Adipocyte (in vitro differentiated cells): Measurements from ENCODE around the gene ABCC11.

Experiments
- DNase-seq: peaks from one replicate; pipeline ENCODE4 v3.0.0-alpha.2; 2015; ENCODE audit warnings: low read depth
- H3K27me3 ChIP-seq: replicated peaks from 2 replicates; pipeline ENCODE4 v1.7.0; 2013; ENCODE audit warnings: mild to moderate bottlenecking, low read length, moderate library complexity; ENCODE audit not compliant: control insufficient read depth, insufficient read depth
- H3K36me3 ChIP-seq: 2 replicates; pipeline ENCODE4 v1.7.0; 2013; ENCODE audit warnings: low read length, mild to moderate bottlenecking, moderate library complexity; ENCODE audit not compliant: control insufficient read depth, insufficient read depth, severe bottlenecking
- H3K4me1 ChIP-seq: 2 replicates; pipeline ENCODE4 v1.7.0; 2013; ENCODE audit warnings: mild to moderate bottlenecking, low read length, moderate library complexity; ENCODE audit not compliant: control insufficient read depth, insufficient read depth
- H3K4me3 ChIP-seq: 2 replicates; pipeline ENCODE4 v1.7.0; 2013; ENCODE audit warnings: mild to moderate bottlenecking, low read length, moderate library complexity
- H3K9ac ChIP-seq: 2 replicates; pipeline ENCODE4 v1.7.0; 2013; ENCODE audit warnings: mild to moderate bottlenecking, low read length, moderate library complexity
- H3K9me3 ChIP-seq: 2 replicates; pipeline ENCODE4 v1.7.0; 2013; ENCODE audit warnings: mild to moderate bottlenecking, low read length, moderate library complexity; ENCODE audit not compliant: control insufficient read depth

ABCC11 gene

GRCh38 chr16:48157794-48158193 is 89.5 kb downstream of the ABCC11 start:
- Histone ChIP-seq H3K36me3 (no peaks in the 10 kb centered on the region), H3K27me3 (peaks cover 7% of the 10 kb centered on the region), H3K9ac (no peak overlapping the region), H3K4me3 (no peak overlapping the region), H3K4me1 (peaks cover 3% of the 10 kb centered on the region), H3K9me3 (no peaks in the 10 kb centered on the region)
- no peak for DNase-seq

GRCh38 chr16:48157302-48157701 is 90.0 kb downstream of the ABCC11 start:
- no peak overlapping the region for H3K4me3 ChIP-seq
- H3K9me3 ChIP-seq: no peaks in the 10 kb centered on the region

GRCh38 chr16:48156790-48157209 is 90.5 kb downstream of the ABCC11 start:
- peak; percentile 92 for DNase-seq
- Histone ChIP-seq H3K36me3 (no peaks in the 10 kb centered on the region), H3K9me3 (no peaks in the 10 kb centered on the region), H3K9ac (no peak overlapping the region), H3K4me3 (peak overlapping the region; percentile 49), H3K27me3 (peaks cover 7% of the 10 kb centered on the region), H3K4me1 (peaks cover 3% of the 10 kb centered on the region)

More at GRCh38 chr16:48157302-48157701, 90.0 kb downstream of the ABCC11 start:
- no peak overlapping the region for H3K9ac ChIP-seq
- peaks cover 3% of the 10 kb centered on the region for H3K4me1 ChIP-seq
- H3K27me3 ChIP-seq: peaks cover 7% of the 10 kb centered on the region
- no peaks in the 10 kb centered on the region for H3K36me3 ChIP-seq
- DNase-seq: no peak

GRCh38 chr16:48155926-48156789 is 91.2 kb downstream of the ABCC11 start, which contains the start of gene ABCC12:
TSS of gene ABCC12 (minus strand) at chr16:48155993. CDS start at chr16:48146424, 9,569 bp downstream.
- Histone ChIP-seq H3K4me1 (peaks cover 3% of the 10 kb centered on the region), H3K4me3 (peak within 1 kb of the TSS; percentile 49), H3K9ac (no peak within 1 kb of the TSS), H3K36me3 (no peaks in the 10 kb centered on the region), H3K9me3 (no peaks in the 10 kb centered on the region), H3K27me3 (peaks cover 7% of the 10 kb centered on the region)
- DNase-seq: no peak

- H3K27me3 ChIP-seq: peaks cover 7% of the 10 kb centered on the region
- DNase-seq: no peak
- H3K9me3 ChIP-seq: peaks cover 10% of the 10 kb centered on the region
- no peak overlapping the region for H3K9ac ChIP-seq
- H3K4me3 ChIP-seq: no peak overlapping the region
- no peaks in the 10 kb centered on the region for H3K36me3 ChIP-seq
- peaks cover 3% of the 10 kb centered on the region for H3K4me1 ChIP-seq
These were observed 93.6 kb downstream of the ABCC11 start for GRCh38 chr16:48153774-48154173.

DNA sequence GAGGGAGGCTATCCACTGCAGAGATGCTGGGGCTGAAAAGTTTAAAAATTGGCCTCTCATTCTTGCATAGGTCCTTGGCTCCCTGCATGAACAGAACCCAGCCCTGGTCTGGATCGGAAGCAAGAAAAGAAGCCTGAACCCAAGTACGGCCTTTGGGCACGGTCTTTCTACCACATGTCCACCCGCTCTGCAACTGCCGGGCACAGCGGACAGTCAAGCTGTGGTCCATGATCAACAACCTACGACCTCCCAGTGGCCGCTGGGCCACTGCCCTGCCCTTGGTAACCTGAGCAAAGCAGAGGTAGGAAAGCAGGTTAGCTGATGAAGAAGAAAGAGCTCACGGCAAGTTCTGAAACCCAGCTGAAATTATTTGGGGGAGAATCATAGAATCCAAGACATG is 95.1 kb downstream of the ABCC11 start:
- no peak overlapping the region for H3K4me3 ChIP-seq
- no peaks in the 10 kb centered on the region for H3K36me3 ChIP-seq
- peaks cover 3% of the 10 kb centered on the region for H3K4me1 ChIP-seq
- no peak for DNase-seq
- peaks cover 7% of the 10 kb centered on the region for H3K27me3 ChIP-seq
- peaks cover 10% of the 10 kb centered on the region for H3K9me3 ChIP-seq
- no peak overlapping the region for H3K9ac ChIP-seq

- Histone ChIP-seq H3K9me3 (peaks cover 10% of the 10 kb centered on the region), H3K27me3 (peaks cover 3% of the 10 kb centered on the region), H3K4me1 (no peaks in the 10 kb centered on the region), H3K9ac (no peak overlapping the region), H3K4me3 (no peak overlapping the region), H3K36me3 (no peaks in the 10 kb centered on the region)
- no peak for DNase-seq
These were observed 96.6 kb downstream of the ABCC11 start for GRCh38 chr16:48150707-48151106.

- Histone ChIP-seq H3K9ac (no peak overlapping the region), H3K36me3 (no peaks in the 10 kb centered on the region), H3K27me3 (no peaks in the 10 kb centered on the region), H3K4me1 (no peaks in the 10 kb centered on the region), H3K4me3 (no peak overlapping the region), H3K9me3 (peaks cover 10% of the 10 kb centered on the region)
- no peak for DNase-seq
These were observed 100.6 kb downstream of the ABCC11 start for GRCh38 chr16:48146710-48147109.

DNA sequence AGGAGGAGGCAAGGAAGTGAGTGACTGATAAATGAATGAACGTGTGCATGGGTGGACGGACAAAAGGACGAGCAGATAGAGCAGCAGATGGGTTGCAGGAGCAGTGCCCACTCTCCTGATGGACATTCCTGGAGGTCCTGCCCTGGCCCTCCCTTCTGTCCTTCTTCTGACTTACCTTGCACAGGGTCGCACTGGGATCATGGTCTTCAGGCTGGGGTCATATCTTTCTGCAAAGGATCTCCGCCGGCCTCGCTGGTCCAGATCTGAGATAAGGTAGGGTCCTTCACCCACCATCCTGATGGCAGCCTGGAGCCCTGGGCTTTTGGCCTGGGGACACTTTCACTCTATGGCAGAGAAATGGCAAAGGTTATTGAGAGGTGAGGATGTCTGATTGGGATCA is 101.2 kb downstream of the ABCC11 start:
- no peak overlapping the region for H3K4me3 ChIP-seq
- H3K27me3 ChIP-seq: no peaks in the 10 kb centered on the region
- H3K9me3 ChIP-seq: peaks cover 10% of the 10 kb centered on the region
- H3K9ac ChIP-seq: no peak overlapping the region
- H3K36me3 ChIP-seq: no peaks in the 10 kb centered on the region
- DNase-seq: no peak
- no peaks in the 10 kb centered on the region for H3K4me1 ChIP-seq

GRCh38 chr16:48143812-48144368 is 103.4 kb downstream of the ABCC11 start:
- Histone ChIP-seq H3K9ac (no peak overlapping the region), H3K36me3 (no peaks in the 10 kb centered on the region), H3K27me3 (no peaks in the 10 kb centered on the region), H3K4me3 (no peak overlapping the region), H3K9me3 (no peaks in the 10 kb centered on the region), H3K4me1 (no peaks in the 10 kb centered on the region)
- no peak for DNase-seq

DNA sequence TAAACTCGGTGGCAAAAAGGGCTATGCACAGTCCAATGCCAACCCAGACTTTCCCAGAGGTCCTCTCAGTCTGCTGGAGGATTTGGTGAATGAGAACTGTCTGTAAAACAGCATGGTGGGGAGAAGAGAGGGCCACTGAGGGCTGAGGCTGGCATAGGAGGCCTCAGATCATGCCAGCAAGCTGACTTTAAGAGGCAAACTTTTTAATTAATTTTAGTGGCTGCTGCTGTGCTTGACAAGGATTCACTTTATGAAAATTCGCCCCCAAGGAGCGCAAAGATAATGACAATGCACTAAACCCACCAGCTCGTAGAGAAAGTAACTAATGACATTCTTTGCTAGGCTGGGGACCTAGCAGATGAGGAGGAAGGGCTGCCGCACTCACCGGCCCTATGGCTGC is 106.5 kb downstream of the ABCC11 start:
- H3K4me1 ChIP-seq: no peaks in the 10 kb centered on the region
- H3K27me3 ChIP-seq: no peaks in the 10 kb centered on the region
- no peak overlapping the region for H3K9ac ChIP-seq
- no peak overlapping the region for H3K4me3 ChIP-seq
- H3K9me3 ChIP-seq: no peaks in the 10 kb centered on the region
- no peaks in the 10 kb centered on the region for H3K36me3 ChIP-seq
- DNase-seq: no peak
